ENCODE data around the gene CDK17.

CDK17 gene

DNA sequence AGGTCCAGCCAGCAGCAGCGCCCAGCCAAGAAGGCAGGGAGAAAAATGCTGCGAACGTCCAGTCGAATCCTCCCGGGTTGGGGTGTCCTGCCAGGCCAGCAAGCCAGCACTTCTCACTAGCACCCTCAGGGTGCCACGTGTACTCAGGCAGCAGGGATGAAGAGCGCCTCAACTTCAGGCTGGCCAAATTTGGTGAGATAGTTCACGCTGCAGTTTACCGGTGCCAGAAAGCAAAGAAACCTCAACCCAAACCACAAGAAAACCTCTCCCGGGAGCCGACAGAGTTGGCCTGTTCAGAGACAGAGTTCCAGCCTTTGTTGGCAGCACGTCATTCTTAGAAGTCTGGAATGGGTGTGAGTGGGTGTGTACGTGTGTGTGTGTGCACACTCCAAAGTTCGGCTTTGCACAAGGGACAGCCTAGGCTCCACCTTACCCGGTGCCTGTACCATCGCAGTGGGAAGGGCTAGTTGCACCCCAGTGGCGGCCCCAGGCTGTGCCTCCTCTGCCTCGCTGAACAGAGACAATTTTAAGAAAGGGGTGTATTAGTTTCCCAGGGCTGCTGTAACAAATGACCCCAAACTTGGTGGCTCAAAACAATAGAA lies 163.9 kb downstream of the CDK17 start:
- no peak for TF ChIP-seq TAF1 (IDR thresholded peaks at IDR 0.05; ENCODE audit: borderline replicate concordance, low read depth, low read length)
- TF ChIP-seq POLR2A (IDR thresholded peaks at IDR 0.05; ENCODE audit: low read depth, low read length), result no peak
- no peak for TF ChIP-seq POLR2AphosphoS5 (IDR thresholded peaks at IDR 0.05; ENCODE audit: low read depth, low read length)
- DNase-seq (ENCODE audit: insufficient read length), result no peak
- no peak for FAIRE-seq

GRCh38 chr12:96235484-96235826 lies 164.8 kb downstream of the CDK17 start:
- FAIRE-seq, result no peak
- no peak for DNase-seq (ENCODE audit: insufficient read length)
- TF ChIP-seq TAF1 (IDR thresholded peaks at IDR 0.05; ENCODE audit: borderline replicate concordance, low read depth, low read length), result no peak
- TF ChIP-seq POLR2AphosphoS5 (IDR thresholded peaks at IDR 0.05; ENCODE audit: low read depth, low read length), result no peak
- no peak for TF ChIP-seq POLR2A (IDR thresholded peaks at IDR 0.05; ENCODE audit: low read depth, low read length)

- FAIRE-seq, result no peak
- TF ChIP-seq TAF1 (IDR thresholded peaks at IDR 0.05; ENCODE audit: borderline replicate concordance, low read depth, low read length), result no peak
- no peak for TF ChIP-seq POLR2A (IDR thresholded peaks at IDR 0.05; ENCODE audit: low read depth, low read length)
- no peak for TF ChIP-seq POLR2AphosphoS5 (IDR thresholded peaks at IDR 0.05; ENCODE audit: low read depth, low read length)
- DNase-seq (ENCODE audit: insufficient read length), result no peak
Measured at GRCh38 chr12:96234591-96235483, 165.4 kb downstream of the CDK17 start.

DNA sequence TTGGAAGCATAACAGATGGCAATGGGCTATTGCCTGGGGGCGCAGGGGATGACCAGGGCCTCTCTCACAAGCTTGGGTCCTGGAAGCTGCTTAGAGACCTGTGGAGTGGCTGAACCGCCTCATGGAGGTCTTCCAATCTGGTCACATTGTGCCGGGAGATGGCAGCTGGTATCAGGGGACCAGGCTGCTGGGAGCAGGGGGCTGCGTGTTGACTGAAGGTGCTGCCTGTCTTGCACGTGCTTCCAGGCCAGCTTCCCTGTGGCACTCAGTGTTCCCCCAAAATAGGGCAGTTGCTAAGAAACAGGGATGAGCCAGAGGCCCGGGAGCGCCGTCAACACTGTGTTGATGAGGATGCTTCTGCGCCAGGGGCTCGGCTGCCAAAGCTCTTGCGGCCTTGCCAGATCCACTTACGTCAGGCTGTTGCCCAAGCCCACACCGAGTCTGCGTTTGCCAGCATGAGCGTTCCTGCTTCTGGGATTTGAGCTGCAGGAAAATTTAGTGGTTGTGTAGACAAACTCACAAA lies 166.2 kb downstream of the CDK17 start:
- DNase-seq (ENCODE audit: insufficient read length) (no peak), FAIRE-seq (no peak)
- no peak for TF ChIP-seq POLR2AphosphoS5 (IDR thresholded peaks at IDR 0.05; ENCODE audit: low read depth, low read length)
- TF ChIP-seq TAF1 (IDR thresholded peaks at IDR 0.05; ENCODE audit: borderline replicate concordance, low read depth, low read length), result no peak
- TF ChIP-seq POLR2A (IDR thresholded peaks at IDR 0.05; ENCODE audit: low read depth, low read length), result no peak

- TF ChIP-seq POLR2A (IDR thresholded peaks at IDR 0.05; ENCODE audit: low read depth, low read length) (no peak), TAF1 (IDR thresholded peaks at IDR 0.05; ENCODE audit: borderline replicate concordance, low read depth, low read length) (no peak), POLR2AphosphoS5 (IDR thresholded peaks at IDR 0.05; ENCODE audit: low read depth, low read length) (no peak)
- DNase-seq (ENCODE audit: insufficient read length) (no peak), FAIRE-seq (no peak)
Measured at GRCh38 chr12:96233168-96233567, 167.1 kb downstream of the CDK17 start.

DNA sequence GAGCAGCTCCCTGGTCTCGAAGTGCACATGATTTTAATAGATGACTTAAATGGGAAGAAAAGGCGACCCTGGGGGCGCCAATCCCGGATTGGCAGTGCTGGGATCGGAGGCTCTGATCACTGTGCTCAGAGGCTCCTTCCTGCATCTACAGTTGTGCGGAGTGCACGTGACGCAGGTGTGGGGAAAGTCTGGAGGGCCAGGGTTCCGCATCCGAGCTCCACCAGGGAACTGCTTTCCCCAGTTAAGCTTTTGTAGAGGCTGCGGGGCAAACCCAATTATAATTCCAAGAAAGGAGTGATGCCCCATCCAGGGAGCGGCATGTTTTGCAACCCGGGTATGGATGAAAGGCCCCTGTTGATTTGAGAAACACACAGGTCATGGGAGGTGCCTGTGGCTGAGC lies 169.6 kb downstream of the CDK17 start:
- FAIRE-seq (no peak), DNase-seq (ENCODE audit: insufficient read length) (no peak)
- TF ChIP-seq POLR2AphosphoS5 (IDR thresholded peaks at IDR 0.05; ENCODE audit: low read depth, low read length) (no peak), TAF1 (IDR thresholded peaks at IDR 0.05; ENCODE audit: borderline replicate concordance, low read depth, low read length) (no peak), POLR2A (IDR thresholded peaks at IDR 0.05; ENCODE audit: low read depth, low read length) (no peak)

DNA sequence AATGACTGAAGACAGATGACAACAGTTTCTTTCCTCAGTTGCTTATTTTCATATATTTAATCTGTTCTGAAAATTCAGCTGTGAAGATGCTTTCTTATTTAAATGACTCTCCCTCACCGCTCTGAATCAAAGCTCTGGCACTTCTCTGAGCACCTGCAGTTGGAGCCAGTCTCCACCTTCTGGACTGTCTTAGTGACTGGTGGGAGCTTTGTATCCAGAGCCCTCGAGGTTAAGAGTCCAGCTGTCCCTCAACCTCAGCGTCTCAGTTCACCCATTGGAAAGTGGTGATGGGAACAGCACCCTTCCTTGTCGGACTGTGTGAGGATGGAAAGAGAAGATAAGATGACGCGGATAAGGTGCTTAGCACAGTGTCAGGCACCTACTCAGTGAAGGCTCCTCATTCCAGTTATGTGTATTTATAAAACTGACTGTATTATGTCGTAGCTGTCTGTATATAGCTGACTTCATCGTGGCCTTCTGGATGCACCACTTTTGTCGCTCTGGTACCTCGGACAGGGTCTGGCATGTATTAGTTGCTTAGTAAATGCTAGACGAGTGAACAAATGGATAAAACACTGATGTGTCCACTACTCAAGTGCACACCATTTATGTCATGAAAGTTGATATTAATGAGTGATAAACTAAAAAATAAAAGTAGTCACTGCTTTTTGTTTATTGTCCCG lies 171.5 kb downstream of the CDK17 start:
- DNase-seq (ENCODE audit: insufficient read length) (no peak), FAIRE-seq (no peak)
- TF ChIP-seq POLR2AphosphoS5 (IDR thresholded peaks at IDR 0.05; ENCODE audit: low read depth, low read length) (no peak), TAF1 (IDR thresholded peaks at IDR 0.05; ENCODE audit: borderline replicate concordance, low read depth, low read length) (no peak), POLR2A (IDR thresholded peaks at IDR 0.05; ENCODE audit: low read depth, low read length) (no peak)

All from GM12892 (cell line).